Heart left ventricle (tissue), 16 donors: ENCODE measurements around the gene LYPD6B. TPM values are rescaled to one million over a fixed set of nuclear protein-coding genes. Genes with fewer than 3 reads are reported as not detected.

Experiments used
- ATAC-seq, 4 donors: fragments of 200-7000 bp; cut with Tn5 transposase; one replicate each; pipeline ENCODE4 v1.9.1; 2020 to 2022; ENCODE audit warnings: moderate library complexity in 4 of 4, mild to moderate bottlenecking in 3 of 4, moderate number of reproducible peaks in 1 of 4
- DNase-seq, 5 donors: peaks; one replicate each; pipeline ENCODE4 v3.0.0-alpha.2; 2020
- H3K27ac ChIP-seq, 12 donors: fragments of 200-600 bp; sonication (generic) in 4 of 12; one replicate each; pipeline versions ENCODE4 v1.5.0 to v1.8.0; 2016 to 2022; ENCODE audit warnings: mild to moderate bottlenecking in 2 of 12
- H3K27me3 ChIP-seq, 9 donors: fragments of 200-600 bp; sonication (generic) in 2 of 9; one replicate each; pipeline versions ENCODE4 v1.5.1 to v1.8.0; 2016 to 2022; ENCODE audit warnings: mild to moderate bottlenecking in 3 of 9
- H3K36me3 ChIP-seq, 9 donors: fragments of 200-600 bp; sonication (generic) in 2 of 9; one replicate each; pipeline versions ENCODE4 v1.5.0 to v1.8.0; 2018 to 2022; ENCODE audit warnings: mild to moderate bottlenecking in 2 of 9
- H3K4me1 ChIP-seq, 12 donors: fragments of 200-600 bp; sonication (generic) in 4 of 12; one replicate each; pipeline versions ENCODE4 v1.5.0 to v1.8.0; 2016 to 2022; ENCODE audit warnings: mild to moderate bottlenecking in 3 of 12
- H3K4me3 ChIP-seq, 12 donors: fragments of 200-600 bp; sonication (generic) in 4 of 12; one replicate each; pipeline versions ENCODE4 v1.5.0 to v1.8.0; 2017 to 2022; ENCODE audit warnings: mild to moderate bottlenecking in 9 of 12, moderate library complexity in 4 of 12
- H3K9me3 ChIP-seq, 12 donors: fragments of 200-600 bp; sonication (generic) in 4 of 12; one replicate each; pipeline versions ENCODE4 v1.5.0 to v1.8.0; 2016 to 2022; ENCODE audit warnings: mild to moderate bottlenecking in 1 of 12
- POLR2A ChIP-seq, 2 donors: fragments of 450-650 bp; IDR thresholded peaks; one replicate each; pipeline ENCODE4 v1.6.1; 2017; ENCODE audit warnings: antibody characterized with exemption in 2 of 2, mild to moderate bottlenecking in 2 of 2, moderate library complexity in 2 of 2
- WGBS, 4 donors: extraction: QIAGEN DNeasy Blood & Tissue Kit in 2 of 4; methylation state at CpG; one replicate each; pipeline versions ENCODE4 v1.1.5 to v1.1.7; 2013 to 2018; 5-methylcytosine and 5-hydroxymethylcytosine counted together
- intact Hi-C, 10 donors: fragments of 100-400 bp; cut with DNase I; formaldehyde crosslinking; loops; one replicate each; pipeline versions ENCODE4 v1.11.1 to v1.14.2; 2022
- polyA plus RNA-seq, 2 donors: library from polyadenylated mRNA; stranded (reverse); fragments of 200-250 nt; gene quantifications; one replicate each; pipeline ENCODE4 v1.2.3, GENCODE V29; 2013
- total RNA-seq, 9 donors: library from RNA; depleted of rRNA in 2 of 9; stranded (reverse); fragments of >200 nt in 2 of 9; fragmentation: NEBNext Ultra II Directional in 3 of 9; extraction: Animal tissue kit (Norgen Biotek cat#: 25700) in 3 of 9; gene quantifications; one replicate each; pipeline versions ENCODE4 v1.1.0 to v1.2.4, GENCODE V29; 2016 to 2023
- TF ChIP-seq, protein P1 (sequence below), 12 donors: fragments of 200-600 bp; sonication (generic) in 4 of 12; IDR thresholded peaks; one replicate each; pipeline versions ENCODE4 v1.5.0 to v1.8.0; 2018 to 2022; ENCODE audit warnings: antibody characterized with exemption in 12 of 12, mild to moderate bottlenecking in 5 of 12
- donor health status: ischemic (EF 13 %, LVEDD 7.1; RV severe dilation, severe dysfunction).
- donor health status: healthy with polysubstance abuse.
- donor health status: DM: no; HTN: yes; CAD: no.
- donor health status: DM: no; HTN: no; CAD: no.
- donor health status: ischemic (EF 25% LVEDD 6.9; RV normal size, moderate dysfunction).
- donor health status: ischemic (EF 25% LVEDD 5.7; RV mildly dilated, moderate dysfunction).
- donor health status: healthy.
- donor health status: DM: yes; HTN: yes; CAD: no.
- donor health status: ischemic (EF 35%, LVEDD 5.7; RV mildly dilated, moderate dysfunction).
- donor health status: nonischemic (EF 11% LVEDD 7.7; RV severe dilation, severe dysfunction).
- donor health status: DM: yes; HTN: yes; CAD: no.
- donor health status: PGD.
- donor health status: ischemic (EF 29% LVEDD 5.4; RV normal size, mild dysfunction).
- donor health status: nonischemic (EF 23%, LVEDD 6.1; RV moderate dilation, normal function).

LYPD6B gene
- total and polyA plus RNA-seq, 11 donors, result not detected

DNA sequence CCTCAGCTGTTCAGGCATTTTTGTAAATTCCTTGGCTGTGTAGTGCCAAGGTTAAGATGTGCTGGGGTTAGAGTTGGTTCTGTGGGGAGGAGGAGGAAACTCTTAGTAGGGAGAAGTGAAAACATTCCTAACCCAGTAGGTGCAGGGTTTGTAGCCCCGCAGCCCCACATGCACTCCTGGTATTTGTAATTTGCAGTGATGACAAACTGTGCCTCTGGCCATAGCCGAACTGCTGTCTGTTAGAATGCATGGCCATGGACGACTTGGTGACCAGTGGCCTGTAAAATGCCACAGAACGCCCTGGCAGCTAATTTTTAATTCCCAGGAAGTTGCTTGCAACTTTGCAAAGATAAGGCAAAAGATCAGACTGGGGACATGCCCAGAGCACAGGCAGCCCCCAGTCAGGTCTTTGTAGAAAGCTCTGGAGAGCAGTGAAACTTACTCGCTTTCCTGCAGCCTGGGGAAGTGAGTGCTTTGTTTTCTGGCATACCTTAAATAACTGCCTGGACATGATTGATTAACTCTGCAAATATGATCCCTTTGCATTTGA is 38.4 kb downstream of the LYPD6B start:
- DNase-seq (no peak), ATAC-seq (no peak)
- intact Hi-C loops, result no loop called here
- Histone ChIP-seq H3K27me3 (no peaks in the 10 kb centered on the region), H3K9me3 (no peaks in the 10 kb centered on the region), H3K4me1 (peaks cover 0 to 1% (median 0%) of the 10 kb centered on the region in 12 donors), H3K27ac (no peak overlapping the region), H3K36me3 (no peaks in the 10 kb centered on the region), H3K4me3 (no peak overlapping the region)
- 47 to 66% (median 56%) methylated on average over 5 of the region's 5 CpGs for WGBS, 4 donors
- no peak for TF ChIP-seq POLR2A (IDR thresholded peaks at IDR 0.05)
- TF ChIP-seq, protein P1, sequence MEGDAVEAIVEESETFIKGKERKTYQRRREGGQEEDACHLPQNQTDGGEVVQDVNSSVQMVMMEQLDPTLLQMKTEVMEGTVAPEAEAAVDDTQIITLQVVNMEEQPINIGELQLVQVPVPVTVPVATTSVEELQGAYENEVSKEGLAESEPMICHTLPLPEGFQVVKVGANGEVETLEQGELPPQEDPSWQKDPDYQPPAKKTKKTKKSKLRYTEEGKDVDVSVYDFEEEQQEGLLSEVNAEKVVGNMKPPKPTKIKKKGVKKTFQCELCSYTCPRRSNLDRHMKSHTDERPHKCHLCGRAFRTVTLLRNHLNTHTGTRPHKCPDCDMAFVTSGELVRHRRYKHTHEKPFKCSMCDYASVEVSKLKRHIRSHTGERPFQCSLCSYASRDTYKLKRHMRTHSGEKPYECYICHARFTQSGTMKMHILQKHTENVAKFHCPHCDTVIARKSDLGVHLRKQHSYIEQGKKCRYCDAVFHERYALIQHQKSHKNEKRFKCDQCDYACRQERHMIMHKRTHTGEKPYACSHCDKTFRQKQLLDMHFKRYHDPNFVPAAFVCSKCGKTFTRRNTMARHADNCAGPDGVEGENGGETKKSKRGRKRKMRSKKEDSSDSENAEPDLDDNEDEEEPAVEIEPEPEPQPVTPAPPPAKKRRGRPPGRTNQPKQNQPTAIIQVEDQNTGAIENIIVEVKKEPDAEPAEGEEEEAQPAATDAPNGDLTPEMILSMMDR (IDR thresholded peaks at IDR 0.05), result no peak

GRCh38 chr2:149077861-149078260 is 39.4 kb downstream of the LYPD6B start:
- Histone ChIP-seq H3K9me3 (no peaks in the 10 kb centered on the region), H3K27ac (no peak overlapping the region), H3K4me1 (peaks cover 0 to 8% (median 0%) of the 10 kb centered on the region in 12 donors), H3K27me3 (no peaks in the 10 kb centered on the region), H3K36me3 (no peaks in the 10 kb centered on the region), H3K4me3 (no peak overlapping the region)
- TF ChIP-seq, protein P1 (IDR thresholded peaks at IDR 0.05), result no peak
- TF ChIP-seq POLR2A (IDR thresholded peaks at IDR 0.05), result no peak
- whole genome bisulfite sequencing, 4 donors, result 55 to 79% (median 69%) methylated on average over 3 of the region's 3 CpGs
- no peak for ATAC-seq
- intact Hi-C loops, result no loop called here
- DNase-seq, result no peak

DNA sequence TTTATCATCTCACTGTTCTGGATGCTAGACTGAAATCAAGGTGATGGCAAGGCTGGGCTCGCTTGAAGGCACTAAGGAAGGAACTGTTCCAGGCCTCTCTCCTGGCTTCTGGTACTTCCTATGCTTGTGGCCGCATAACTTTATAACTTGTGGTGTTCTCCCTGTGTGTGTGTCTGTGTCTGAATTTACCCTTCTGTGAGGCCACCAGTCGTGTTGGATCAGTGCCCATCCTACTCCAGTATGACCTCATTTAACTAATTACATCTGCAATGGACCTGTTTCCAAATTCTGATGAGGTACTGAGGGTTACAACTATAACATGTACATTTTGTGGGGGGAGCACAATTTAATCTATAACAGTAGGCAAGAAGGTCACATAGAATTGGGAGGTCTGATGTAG is 41.6 kb downstream of the LYPD6B start:
- no peak overlapping the region for H3K27ac ChIP-seq
- WGBS, 4 donors, result 57 to 88% (median 63%) methylated on average over 3 of the region's 3 CpGs
- peaks cover 0 to 8% (median 0%) of the 10 kb centered on the region in 12 donors for H3K4me1 ChIP-seq
- H3K36me3 ChIP-seq, result no peaks in the 10 kb centered on the region
- intact Hi-C loops, result no loop called here
- DNase-seq (no peak), ATAC-seq (no peak)
- TF ChIP-seq POLR2A (IDR thresholded peaks at IDR 0.05), result no peak
- TF ChIP-seq, protein P1 (IDR thresholded peaks at IDR 0.05), result no peak
- no peak overlapping the region for H3K4me3 ChIP-seq
- H3K9me3 ChIP-seq, result no peaks in the 10 kb centered on the region
- H3K27me3 ChIP-seq, result no peaks in the 10 kb centered on the region

- H3K9me3 ChIP-seq, result no peaks in the 10 kb centered on the region
- TF ChIP-seq, protein P1 (IDR thresholded peaks at IDR 0.05), result no peak
- TF ChIP-seq POLR2A (IDR thresholded peaks at IDR 0.05), result no peak
- DNase-seq, result no peak
- no peak overlapping the region for H3K27ac ChIP-seq
- peaks cover 0 to 15% (median 0%) of the 10 kb centered on the region in 12 donors for H3K4me1 ChIP-seq
- intact Hi-C loops, result no loop called here
- no peaks in the 10 kb centered on the region for H3K27me3 ChIP-seq
- no peak for ATAC-seq
- WGBS, 4 donors, result 48 to 66% (median 61%) methylated on average over 1 of the region's 1 CpG
- no peaks in the 10 kb centered on the region for H3K36me3 ChIP-seq
- no peak overlapping the region for H3K4me3 ChIP-seq
These were observed 42.5 kb downstream of the LYPD6B start for GRCh38 chr2:149080971-149081370.
